ENCODE data around the gene MS4A6E. TPM values are rescaled to one million over a fixed set of nuclear protein-coding genes. Genes with fewer than 3 reads are reported as not detected.

Gene MS4A6E
- total RNA-seq, 1 donor from 2014 or later, result not detected

DNA sequence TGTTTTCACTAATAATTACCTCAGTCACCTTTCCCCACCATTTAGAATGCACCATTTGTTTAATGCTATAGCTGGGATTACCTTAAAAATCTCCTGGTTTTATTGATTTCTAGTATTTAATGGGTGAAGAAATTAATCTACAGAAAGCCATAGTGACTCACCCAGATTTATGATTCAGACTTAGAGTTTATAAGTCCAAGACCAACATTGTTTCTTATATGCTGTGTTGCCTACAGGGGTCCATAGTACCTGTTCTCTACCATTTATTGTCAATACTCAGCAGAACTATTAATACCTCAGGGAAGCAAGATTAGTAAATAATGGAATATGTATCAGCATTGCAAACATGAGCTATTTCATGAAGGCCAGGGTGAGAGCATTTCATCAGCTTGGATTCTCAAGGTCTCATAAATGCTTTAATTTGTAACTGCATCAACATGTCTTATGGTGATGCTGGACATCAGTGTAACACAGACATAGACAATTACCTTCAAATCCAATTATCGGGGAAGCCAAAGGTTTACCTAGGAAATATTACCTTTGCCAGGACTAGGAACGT lies 43.3 kb downstream of the MS4A6E start:
- H3K27me3 Mint-ChIP-seq, result no peaks in the 10 kb centered on the region
- peak overlapping the region; percentile 92 for H3K27ac Mint-ChIP-seq
- H3K4me3 Mint-ChIP-seq (ENCODE audit: low read depth), result no peak overlapping the region
- no peaks in the 10 kb centered on the region for H3K36me3 Mint-ChIP-seq (ENCODE audit: insufficient read depth)
- peaks cover 14% of the 10 kb centered on the region for H3K4me1 Mint-ChIP-seq (ENCODE audit: low read depth)
- TF ChIP-seq, protein P1, sequence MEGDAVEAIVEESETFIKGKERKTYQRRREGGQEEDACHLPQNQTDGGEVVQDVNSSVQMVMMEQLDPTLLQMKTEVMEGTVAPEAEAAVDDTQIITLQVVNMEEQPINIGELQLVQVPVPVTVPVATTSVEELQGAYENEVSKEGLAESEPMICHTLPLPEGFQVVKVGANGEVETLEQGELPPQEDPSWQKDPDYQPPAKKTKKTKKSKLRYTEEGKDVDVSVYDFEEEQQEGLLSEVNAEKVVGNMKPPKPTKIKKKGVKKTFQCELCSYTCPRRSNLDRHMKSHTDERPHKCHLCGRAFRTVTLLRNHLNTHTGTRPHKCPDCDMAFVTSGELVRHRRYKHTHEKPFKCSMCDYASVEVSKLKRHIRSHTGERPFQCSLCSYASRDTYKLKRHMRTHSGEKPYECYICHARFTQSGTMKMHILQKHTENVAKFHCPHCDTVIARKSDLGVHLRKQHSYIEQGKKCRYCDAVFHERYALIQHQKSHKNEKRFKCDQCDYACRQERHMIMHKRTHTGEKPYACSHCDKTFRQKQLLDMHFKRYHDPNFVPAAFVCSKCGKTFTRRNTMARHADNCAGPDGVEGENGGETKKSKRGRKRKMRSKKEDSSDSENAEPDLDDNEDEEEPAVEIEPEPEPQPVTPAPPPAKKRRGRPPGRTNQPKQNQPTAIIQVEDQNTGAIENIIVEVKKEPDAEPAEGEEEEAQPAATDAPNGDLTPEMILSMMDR (IDR thresholded peaks at IDR 0.05; ENCODE audit: unreplicated experiment), result no peak
- DNase-seq (ENCODE audit: low spot score, unreplicated experiment), result no peak
- H3K9me3 Mint-ChIP-seq (ENCODE audit: low read depth), result no peaks in the 10 kb centered on the region

DNA sequence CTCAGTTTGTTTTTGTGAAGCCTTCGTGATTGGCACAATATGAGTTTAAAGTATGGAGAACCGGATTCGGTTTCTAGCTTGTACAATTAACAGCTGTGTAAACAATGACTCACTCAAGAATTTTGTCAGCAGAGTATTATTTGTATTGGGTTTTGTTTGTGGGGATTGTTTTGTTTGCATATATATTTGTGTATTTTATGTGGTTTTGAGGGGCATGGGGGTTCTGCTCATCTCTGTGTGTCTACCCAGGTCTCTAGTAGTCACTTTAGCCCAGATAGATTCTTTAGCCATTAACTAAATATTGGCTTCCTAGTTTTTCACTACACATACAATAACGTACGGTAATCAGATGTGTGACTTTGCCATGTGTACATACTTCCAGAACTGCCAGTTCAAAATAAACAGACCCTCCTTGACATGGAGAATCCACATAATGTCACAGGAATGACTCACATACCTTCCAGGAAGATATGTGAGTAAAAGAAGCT lies 43.8 kb downstream of the MS4A6E start:
- TF ChIP-seq, protein P1 (IDR thresholded peaks at IDR 0.05; ENCODE audit: unreplicated experiment), result no peak
- Mint-ChIP-seq H3K27ac (peak overlapping the region; percentile 92), H3K9me3 (ENCODE audit: low read depth) (no peaks in the 10 kb centered on the region), H3K36me3 (ENCODE audit: insufficient read depth) (no peaks in the 10 kb centered on the region), H3K4me3 (ENCODE audit: low read depth) (no peak overlapping the region), H3K27me3 (no peaks in the 10 kb centered on the region), H3K4me1 (ENCODE audit: low read depth) (peaks cover 14% of the 10 kb centered on the region)
- no peak for DNase-seq (ENCODE audit: low spot score, unreplicated experiment)

DNA sequence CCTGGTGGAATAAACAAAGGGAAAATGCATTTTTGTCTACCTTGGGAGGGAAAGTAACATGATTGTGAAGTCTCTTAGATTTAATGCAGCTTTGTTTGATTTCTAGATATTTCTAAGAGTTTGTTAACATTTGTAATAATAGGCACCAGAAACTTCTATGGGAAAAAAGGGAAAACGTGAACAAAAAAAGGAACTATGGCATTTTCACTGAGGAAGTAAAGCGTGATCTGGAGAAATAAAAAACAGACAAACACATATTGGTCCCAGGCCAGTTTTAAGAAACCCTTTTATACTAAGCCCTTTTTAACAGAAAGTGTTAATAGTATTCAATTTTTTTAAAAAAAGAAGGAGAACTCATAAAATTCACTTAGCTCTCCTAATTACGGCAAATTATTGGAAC lies 44.3 kb downstream of the MS4A6E start:
- H3K4me3 Mint-ChIP-seq (ENCODE audit: low read depth), result no peak overlapping the region
- no peaks in the 10 kb centered on the region for H3K9me3 Mint-ChIP-seq (ENCODE audit: low read depth)
- no peaks in the 10 kb centered on the region for H3K27me3 Mint-ChIP-seq
- TF ChIP-seq, protein P1 (IDR thresholded peaks at IDR 0.05; ENCODE audit: unreplicated experiment), result no peak
- DNase-seq (ENCODE audit: low spot score, unreplicated experiment), result no peak
- H3K4me1 Mint-ChIP-seq (ENCODE audit: low read depth), result peaks cover 14% of the 10 kb centered on the region
- no peaks in the 10 kb centered on the region for H3K36me3 Mint-ChIP-seq (ENCODE audit: insufficient read depth)
- H3K27ac Mint-ChIP-seq, result peak overlapping the region; percentile 13

DNA sequence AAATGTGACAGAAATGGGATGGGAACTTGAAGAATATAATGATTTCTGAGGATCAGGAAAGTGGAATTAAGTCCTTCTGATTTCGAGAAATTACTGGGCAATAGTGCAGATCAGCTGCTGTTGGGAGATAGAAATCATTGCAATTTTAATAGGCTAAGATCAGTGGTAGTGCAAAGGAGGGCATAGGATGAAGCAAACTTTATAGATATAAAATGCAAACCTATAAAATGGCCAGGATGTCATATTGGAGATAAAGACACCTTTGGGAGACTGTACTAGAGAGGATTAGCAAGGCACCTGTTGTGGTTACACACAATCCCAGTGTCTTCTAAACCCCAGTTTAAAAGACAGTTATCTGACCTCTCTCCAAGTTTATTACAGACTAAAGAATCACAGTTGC lies 44.8 kb downstream of the MS4A6E start:
- H3K27ac Mint-ChIP-seq, result no peak overlapping the region
- no peak for DNase-seq (ENCODE audit: low spot score, unreplicated experiment)
- H3K4me1 Mint-ChIP-seq (ENCODE audit: low read depth), result peaks cover 14% of the 10 kb centered on the region
- H3K9me3 Mint-ChIP-seq (ENCODE audit: low read depth), result no peaks in the 10 kb centered on the region
- no peak overlapping the region for H3K4me3 Mint-ChIP-seq (ENCODE audit: low read depth)
- no peaks in the 10 kb centered on the region for H3K36me3 Mint-ChIP-seq (ENCODE audit: insufficient read depth)
- H3K27me3 Mint-ChIP-seq, result peaks cover 2% of the 10 kb centered on the region
- TF ChIP-seq, protein P1 (IDR thresholded peaks at IDR 0.05; ENCODE audit: unreplicated experiment), result no peak

DNA sequence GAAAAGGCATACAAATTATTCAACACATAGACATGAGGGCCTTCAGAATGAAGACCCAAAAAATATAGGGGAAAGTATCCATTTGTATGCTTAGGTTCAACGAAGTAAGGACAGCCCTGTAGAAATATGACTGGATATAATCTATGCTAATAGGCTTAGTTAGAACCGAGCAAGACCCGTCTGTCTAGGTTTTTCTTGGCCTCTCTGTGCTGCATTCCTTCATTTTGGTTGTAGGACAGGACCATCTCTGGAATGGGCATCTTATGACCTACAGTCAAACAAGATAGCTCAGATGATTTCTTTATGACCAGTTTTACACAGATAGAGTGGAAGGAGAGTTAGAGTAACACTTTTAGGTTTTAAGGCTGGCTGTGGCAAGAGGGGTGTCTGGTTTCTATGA lies 45.7 kb downstream of the MS4A6E start:
- DNase-seq (ENCODE audit: low spot score, unreplicated experiment), result no peak
- TF ChIP-seq, protein P1 (IDR thresholded peaks at IDR 0.05; ENCODE audit: unreplicated experiment), result no peak
- Mint-ChIP-seq H3K9me3 (ENCODE audit: low read depth) (no peaks in the 10 kb centered on the region), H3K4me1 (ENCODE audit: low read depth) (peaks cover 14% of the 10 kb centered on the region), H3K36me3 (ENCODE audit: insufficient read depth) (no peaks in the 10 kb centered on the region), H3K27me3 (peaks cover 2% of the 10 kb centered on the region), H3K4me3 (ENCODE audit: low read depth) (no peak overlapping the region), H3K27ac (no peak overlapping the region)
